K562 (cell line): ENCODE measurements around the gene PLEKHH2. TPM values are rescaled to one million over a fixed set of nuclear protein-coding genes. Genes with fewer than 3 reads are reported as not detected.

Experiments
- CXXC5 ChIP-seq: fragments of 250-450 bp; sonication (Bioruptor Pico); IDR thresholded peaks from 2 replicates; pipeline ENCODE4 v1.8.0; 2022; ENCODE audit warnings: inconsistent platforms, mild to moderate bottlenecking, moderate library complexity
- ELF2 ChIP-seq: fragments of 250-450 bp; sonication (Bioruptor Pico); IDR thresholded peaks from 2 replicates; pipeline ENCODE4 v1.5.0; 2021; ENCODE audit warnings: mild to moderate bottlenecking
- RUNX1 ChIP-seq: sonication (generic); IDR thresholded peaks from 2 replicates; pipeline ENCODE4 v1.6.1; 2016; ENCODE audit warnings: antibody characterized with exemption, low read depth
- SMAD4 ChIP-seq: fragments of 250-450 bp; sonication (Bioruptor Pico); conservative IDR thresholded peaks from 2 replicates; pipeline ENCODE4 v1.8.0; 2021; ENCODE audit warnings: inconsistent platforms, mild to moderate bottlenecking, moderate library complexity
- TAF9B ChIP-seq: fragments of 450-650 bp; IDR thresholded peaks from 2 replicates; pipeline ENCODE4 v1.6.1; 2018; ENCODE audit warnings: mild to moderate bottlenecking; ENCODE audit not compliant: partially characterized antibody
- TCF7 ChIP-seq: sonication (generic); IDR thresholded peaks from 2 replicates; pipeline ENCODE4 v1.6.1; 2016; ENCODE audit warnings: antibody characterized with exemption, borderline replicate concordance
- ZNF41 ChIP-seq: fragments of 250-450 bp; sonication (Bioruptor Pico); conservative IDR thresholded peaks from 2 replicates; pipeline ENCODE4 v1.4.0; 2020; ENCODE audit warnings: mild to moderate bottlenecking
- ZNF589 ChIP-seq: fragments of 200-800 bp; sonication (Bioruptor generic); IDR thresholded peaks from 2 replicates; pipeline ENCODE4 v1.6.1; 2016; ENCODE audit warnings: low read depth, missing genetic modification characterization, missing compliant biosample characterization
- polyA plus RNA-seq, 8 experiments: library from polyadenylated mRNA; depleted of rRNA in 4 of 8; stranded (reverse) in 5 of 8; unstranded in 3 of 8; fragments of >200 nt; fragmentation: Nextera tagmentation in 2 of 8; fragmentation: Illumina TruSeq in 1 of 8; extraction: Ambion mirVana in 2 of 8; extraction: Trizol in 1 of 8; gene quantifications; 2 replicates each; pipeline versions ENCODE4 v1.2.1 to v1.2.3, GENCODE V29; 2011 to 2014; ENCODE audit warnings: inconsistent platforms in 1 of 8, missing spikeins in 1 of 8
- total RNA-seq, 7 experiments: library from RNA; depleted of rRNA in 6 of 7; stranded (reverse); fragments of >200 nt in 6 of 7; fragmentation: Illumina TruSeq in 2 of 7; extraction: Trizol in 2 of 7; gene quantifications; 2 replicates each; pipeline versions ENCODE4 v1.2.1 to v1.2.3, GENCODE V29; 2011 to 2021; ENCODE audit warnings: low replicate concordance in 1 of 7
- TF ChIP-seq, protein P1 (sequence below), 2 experiments: fragments of 450-650 bp; formaldehyde crosslinking in 1 of 2; IDR thresholded peaks; 2 replicates each; pipeline versions ENCODE4 v1.4.0 to v1.6.1; 2014 to 2020; ENCODE audit warnings: mild to moderate bottlenecking in 2 of 2, borderline replicate concordance in 1 of 2, low read depth in 1 of 2
- TF ChIP-seq, protein P2 (sequence below): fragments of 200-800 bp; sonication (Bioruptor generic); IDR thresholded peaks from 2 replicates; pipeline ENCODE4 v1.6.1; 2017; ENCODE audit warnings: missing genetic modification characterization, missing compliant biosample characterization
- TF ChIP-seq, protein P3 (sequence below): fragments of 250-450 bp; sonication (Bioruptor Pico); IDR thresholded peaks from 2 replicates; pipeline ENCODE4 v1.6.1; 2021; ENCODE audit warnings: mild to moderate bottlenecking
- TF ChIP-seq, protein P4 (sequence below): sonication (generic); formaldehyde crosslinking; IDR thresholded peaks from 2 replicates; pipeline ENCODE4 v1.8.0; 2023; ENCODE audit warnings: mild to moderate bottlenecking, missing genetic modification reagents

The PLEKHH2 gene
- total and polyA plus RNA-seq, 9 of the 15 experiments (the other 6 are each of a cell fraction or from before 2014, with no cell fraction given): 0.77 to 13.5 (median 2.7) TPM

DNA sequence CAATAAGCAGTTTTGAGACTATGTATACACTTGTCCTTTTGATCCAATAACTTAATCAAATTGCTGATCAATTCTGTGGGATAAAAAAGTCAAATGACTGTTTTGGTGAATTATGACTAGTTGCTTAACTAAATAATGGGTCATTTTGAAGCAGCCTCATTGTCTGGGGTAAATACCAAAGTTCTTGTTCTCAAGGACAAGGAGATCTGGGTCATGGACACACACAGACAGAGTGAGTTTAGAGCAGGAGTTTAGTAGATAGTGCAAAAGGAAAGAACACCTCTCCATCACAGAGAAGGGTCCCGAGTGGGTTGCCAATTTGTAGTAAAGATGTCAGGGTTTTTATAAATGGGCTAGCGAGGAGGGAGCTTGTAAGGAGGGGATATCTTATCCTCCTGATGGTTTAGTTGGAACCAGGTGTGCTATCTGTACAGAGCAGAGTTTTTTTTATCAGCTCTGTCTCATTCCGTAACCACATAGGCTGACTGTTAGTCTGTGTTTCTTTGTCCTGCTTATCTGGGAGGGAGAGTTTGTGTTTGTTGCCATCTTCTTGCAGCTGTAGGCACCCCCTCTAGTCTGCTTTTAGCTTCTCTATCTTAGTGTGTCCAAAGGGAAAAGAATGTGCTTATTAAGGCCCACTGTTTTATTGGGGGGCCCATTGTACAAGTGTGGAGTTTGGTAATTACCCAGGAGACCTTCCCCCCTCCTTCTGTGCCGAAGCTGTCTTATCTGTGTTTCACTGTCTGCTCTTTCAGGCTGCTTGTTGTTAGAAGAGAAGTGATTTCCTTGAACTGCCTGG, 87.9 kb downstream of the PLEKHH2 start (continued):
- TF ChIP-seq, protein P1, sequence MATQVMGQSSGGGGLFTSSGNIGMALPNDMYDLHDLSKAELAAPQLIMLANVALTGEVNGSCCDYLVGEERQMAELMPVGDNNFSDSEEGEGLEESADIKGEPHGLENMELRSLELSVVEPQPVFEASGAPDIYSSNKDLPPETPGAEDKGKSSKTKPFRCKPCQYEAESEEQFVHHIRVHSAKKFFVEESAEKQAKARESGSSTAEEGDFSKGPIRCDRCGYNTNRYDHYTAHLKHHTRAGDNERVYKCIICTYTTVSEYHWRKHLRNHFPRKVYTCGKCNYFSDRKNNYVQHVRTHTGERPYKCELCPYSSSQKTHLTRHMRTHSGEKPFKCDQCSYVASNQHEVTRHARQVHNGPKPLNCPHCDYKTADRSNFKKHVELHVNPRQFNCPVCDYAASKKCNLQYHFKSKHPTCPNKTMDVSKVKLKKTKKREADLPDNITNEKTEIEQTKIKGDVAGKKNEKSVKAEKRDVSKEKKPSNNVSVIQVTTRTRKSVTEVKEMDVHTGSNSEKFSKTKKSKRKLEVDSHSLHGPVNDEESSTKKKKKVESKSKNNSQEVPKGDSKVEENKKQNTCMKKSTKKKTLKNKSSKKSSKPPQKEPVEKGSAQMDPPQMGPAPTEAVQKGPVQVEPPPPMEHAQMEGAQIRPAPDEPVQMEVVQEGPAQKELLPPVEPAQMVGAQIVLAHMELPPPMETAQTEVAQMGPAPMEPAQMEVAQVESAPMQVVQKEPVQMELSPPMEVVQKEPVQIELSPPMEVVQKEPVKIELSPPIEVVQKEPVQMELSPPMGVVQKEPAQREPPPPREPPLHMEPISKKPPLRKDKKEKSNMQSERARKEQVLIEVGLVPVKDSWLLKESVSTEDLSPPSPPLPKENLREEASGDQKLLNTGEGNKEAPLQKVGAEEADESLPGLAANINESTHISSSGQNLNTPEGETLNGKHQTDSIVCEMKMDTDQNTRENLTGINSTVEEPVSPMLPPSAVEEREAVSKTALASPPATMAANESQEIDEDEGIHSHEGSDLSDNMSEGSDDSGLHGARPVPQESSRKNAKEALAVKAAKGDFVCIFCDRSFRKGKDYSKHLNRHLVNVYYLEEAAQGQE (IDR thresholded peaks at IDR 0.05; ENCODE audit: borderline replicate concordance): no peak
- TF ChIP-seq, protein P1 (CRISPR knock-in tag; IDR thresholded peaks at IDR 0.05; ENCODE audit: low read depth): peak; percentile 39; the same call in 1 of the 2 replicates
- TF ChIP-seq, protein P2, sequence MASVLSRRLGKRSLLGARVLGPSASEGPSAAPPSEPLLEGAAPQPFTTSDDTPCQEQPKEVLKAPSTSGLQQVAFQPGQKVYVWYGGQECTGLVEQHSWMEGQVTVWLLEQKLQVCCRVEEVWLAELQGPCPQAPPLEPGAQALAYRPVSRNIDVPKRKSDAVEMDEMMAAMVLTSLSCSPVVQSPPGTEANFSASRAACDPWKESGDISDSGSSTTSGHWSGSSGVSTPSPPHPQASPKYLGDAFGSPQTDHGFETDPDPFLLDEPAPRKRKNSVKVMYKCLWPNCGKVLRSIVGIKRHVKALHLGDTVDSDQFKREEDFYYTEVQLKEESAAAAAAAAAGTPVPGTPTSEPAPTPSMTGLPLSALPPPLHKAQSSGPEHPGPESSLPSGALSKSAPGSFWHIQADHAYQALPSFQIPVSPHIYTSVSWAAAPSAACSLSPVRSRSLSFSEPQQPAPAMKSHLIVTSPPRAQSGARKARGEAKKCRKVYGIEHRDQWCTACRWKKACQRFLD: peak; percentile 95
- TF ChIP-seq TAF9B (peak; percentile 27), RUNX1 (peak; percentile 45; the same call in 1 of the 2 replicates), ZNF41 (CRISPR knock-in tag) (0 out of 2 replicates have a peak, but pooled peaks have one; percentile 49), SMAD4 (CRISPR knock-in tag) (peak; percentile 99), ELF2 (CRISPR knock-in tag) (no peak), TCF7 (no peak; the same call in 1 of the 2 replicates), CXXC5 (CRISPR knock-in tag) (peak; percentile 84), ZNF589 (CRISPR knock-in tag) (peak; percentile 93; the same call in 1 of the 2 replicates)
- TF ChIP-seq, protein P3, sequence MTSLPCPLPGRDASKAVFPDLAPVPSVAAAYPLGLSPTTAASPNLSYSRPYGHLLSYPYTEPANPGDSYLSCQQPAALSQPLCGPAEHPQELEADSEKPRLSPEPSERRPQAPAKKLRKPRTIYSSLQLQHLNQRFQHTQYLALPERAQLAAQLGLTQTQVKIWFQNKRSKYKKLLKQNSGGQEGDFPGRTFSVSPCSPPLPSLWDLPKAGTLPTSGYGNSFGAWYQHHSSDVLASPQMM (CRISPR knock-in tag): no peak
- TF ChIP-seq, protein P4, sequence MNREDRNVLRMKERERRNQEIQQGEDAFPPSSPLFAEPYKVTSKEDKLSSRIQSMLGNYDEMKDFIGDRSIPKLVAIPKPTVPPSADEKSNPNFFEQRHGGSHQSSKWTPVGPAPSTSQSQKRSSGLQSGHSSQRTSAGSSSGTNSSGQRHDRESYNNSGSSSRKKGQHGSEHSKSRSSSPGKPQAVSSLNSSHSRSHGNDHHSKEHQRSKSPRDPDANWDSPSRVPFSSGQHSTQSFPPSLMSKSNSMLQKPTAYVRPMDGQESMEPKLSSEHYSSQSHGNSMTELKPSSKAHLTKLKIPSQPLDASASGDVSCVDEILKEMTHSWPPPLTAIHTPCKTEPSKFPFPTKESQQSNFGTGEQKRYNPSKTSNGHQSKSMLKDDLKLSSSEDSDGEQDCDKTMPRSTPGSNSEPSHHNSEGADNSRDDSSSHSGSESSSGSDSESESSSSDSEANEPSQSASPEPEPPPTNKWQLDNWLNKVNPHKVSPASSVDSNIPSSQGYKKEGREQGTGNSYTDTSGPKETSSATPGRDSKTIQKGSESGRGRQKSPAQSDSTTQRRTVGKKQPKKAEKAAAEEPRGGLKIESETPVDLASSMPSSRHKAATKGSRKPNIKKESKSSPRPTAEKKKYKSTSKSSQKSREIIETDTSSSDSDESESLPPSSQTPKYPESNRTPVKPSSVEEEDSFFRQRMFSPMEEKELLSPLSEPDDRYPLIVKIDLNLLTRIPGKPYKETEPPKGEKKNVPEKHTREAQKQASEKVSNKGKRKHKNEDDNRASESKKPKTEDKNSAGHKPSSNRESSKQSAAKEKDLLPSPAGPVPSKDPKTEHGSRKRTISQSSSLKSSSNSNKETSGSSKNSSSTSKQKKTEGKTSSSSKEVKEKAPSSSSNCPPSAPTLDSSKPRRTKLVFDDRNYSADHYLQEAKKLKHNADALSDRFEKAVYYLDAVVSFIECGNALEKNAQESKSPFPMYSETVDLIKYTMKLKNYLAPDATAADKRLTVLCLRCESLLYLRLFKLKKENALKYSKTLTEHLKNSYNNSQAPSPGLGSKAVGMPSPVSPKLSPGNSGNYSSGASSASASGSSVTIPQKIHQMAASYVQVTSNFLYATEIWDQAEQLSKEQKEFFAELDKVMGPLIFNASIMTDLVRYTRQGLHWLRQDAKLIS (CRISPR knock-in tag): no peak
